ENCODE measurements around the gene GARS1.

DNA sequence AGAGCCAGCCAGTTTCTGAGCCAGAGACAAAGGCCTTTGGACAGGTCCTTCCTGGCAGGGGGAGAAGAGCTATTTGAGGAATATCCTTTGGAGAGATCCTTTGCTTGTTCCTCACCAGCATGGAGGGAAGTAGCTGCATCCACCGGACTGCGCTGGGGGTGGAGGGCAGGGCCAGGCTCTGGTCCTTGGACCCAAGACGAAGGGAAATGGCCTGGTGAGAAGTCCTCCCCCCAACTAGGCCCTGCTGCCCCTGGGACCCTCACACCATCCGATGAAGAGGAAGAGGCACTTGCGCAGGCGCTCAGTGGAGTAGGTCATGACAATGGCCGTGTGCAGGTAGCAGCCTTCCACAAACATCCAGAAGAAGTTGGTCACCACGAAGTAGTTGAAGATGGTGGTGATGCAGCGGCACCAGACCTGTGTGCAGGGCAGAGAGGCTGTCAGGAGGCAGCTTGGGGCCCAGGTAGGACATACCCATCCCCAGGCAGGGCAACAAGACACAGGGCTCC lies 67.8 kb downstream of the GARS1 start:
- TF ChIP-seq EZH2 (IDR thresholded peaks at IDR 0.05; ENCODE audit: insufficient read depth, low read length) = no peak
- TF ChIP-seq, protein P1, sequence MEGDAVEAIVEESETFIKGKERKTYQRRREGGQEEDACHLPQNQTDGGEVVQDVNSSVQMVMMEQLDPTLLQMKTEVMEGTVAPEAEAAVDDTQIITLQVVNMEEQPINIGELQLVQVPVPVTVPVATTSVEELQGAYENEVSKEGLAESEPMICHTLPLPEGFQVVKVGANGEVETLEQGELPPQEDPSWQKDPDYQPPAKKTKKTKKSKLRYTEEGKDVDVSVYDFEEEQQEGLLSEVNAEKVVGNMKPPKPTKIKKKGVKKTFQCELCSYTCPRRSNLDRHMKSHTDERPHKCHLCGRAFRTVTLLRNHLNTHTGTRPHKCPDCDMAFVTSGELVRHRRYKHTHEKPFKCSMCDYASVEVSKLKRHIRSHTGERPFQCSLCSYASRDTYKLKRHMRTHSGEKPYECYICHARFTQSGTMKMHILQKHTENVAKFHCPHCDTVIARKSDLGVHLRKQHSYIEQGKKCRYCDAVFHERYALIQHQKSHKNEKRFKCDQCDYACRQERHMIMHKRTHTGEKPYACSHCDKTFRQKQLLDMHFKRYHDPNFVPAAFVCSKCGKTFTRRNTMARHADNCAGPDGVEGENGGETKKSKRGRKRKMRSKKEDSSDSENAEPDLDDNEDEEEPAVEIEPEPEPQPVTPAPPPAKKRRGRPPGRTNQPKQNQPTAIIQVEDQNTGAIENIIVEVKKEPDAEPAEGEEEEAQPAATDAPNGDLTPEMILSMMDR (IDR thresholded peaks at IDR 0.05; ENCODE audit: insufficient read depth, low read depth, low read length) = no peak
